ENCODE measurements around the gene UNC79.
A peak's percentile ranks its signal among the peaks of the same experiment; 100 is the strongest.

UNC79 gene

DNA sequence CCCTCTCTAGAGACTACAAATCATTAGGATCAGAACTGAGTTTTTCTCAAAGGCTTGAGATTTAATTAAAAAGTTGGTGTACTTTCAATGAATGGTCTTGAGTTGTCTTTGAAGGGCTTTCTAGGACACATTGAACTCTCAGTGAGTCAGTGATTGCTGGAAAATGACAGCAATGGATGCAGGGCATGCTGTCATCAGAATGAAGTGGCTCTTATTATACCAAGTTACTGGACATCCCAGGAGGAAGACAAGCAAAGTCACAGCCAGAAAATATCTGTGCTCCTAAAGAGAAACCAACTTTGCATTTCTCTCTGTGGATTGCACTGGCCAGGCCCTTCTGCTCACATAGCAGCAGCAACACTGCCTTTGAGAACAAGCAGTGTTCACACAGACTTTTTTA, 244.9 kb downstream of the UNC79 start:
- DNase-seq: no peak

DNA sequence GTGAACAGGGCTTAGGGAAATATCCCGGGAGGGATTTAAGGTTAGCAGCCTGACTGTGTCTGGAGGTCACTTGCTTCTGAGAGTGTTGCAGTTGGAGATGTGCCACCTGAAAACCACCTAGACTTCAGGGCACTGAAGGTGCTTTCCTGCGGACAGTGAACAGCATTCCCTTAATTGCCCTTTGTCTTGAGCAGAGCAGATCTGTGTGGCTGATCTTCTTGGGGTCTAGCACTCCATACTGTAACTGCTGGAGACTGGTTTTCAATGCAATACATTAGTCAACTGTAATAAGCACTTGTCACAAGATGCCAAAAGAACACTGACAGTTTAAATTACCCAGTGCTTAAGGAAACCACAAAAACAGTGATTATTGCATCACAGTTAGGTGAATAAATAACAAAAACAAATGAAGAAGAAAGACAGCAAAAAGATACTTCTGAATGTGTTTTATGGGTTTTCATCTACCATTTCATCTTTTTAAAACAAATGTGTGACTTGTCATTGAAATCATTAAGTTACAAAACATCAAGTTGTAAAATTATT, 245.7 kb downstream of the UNC79 start:
- no peak for DNase-seq

DNA sequence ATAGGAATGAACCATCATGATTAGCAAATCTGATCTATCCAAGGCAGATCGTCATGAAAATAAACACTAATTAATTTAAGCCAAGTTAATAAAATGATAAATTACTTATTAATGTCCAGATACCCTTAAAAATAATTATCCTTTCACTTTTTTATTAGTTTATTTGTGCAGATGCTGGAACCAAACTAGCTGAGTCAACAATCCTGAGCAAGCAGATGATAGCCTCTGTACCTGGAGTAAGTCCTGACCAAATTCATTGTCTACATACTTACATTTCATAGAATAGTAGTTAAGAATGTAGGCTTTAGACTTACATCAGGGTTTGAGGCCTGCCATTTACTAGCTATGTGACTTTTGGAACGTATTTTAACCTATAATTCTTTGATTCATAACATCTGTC, 251.7 kb downstream of the UNC79 start:
- DNase-seq: no peak

DNA sequence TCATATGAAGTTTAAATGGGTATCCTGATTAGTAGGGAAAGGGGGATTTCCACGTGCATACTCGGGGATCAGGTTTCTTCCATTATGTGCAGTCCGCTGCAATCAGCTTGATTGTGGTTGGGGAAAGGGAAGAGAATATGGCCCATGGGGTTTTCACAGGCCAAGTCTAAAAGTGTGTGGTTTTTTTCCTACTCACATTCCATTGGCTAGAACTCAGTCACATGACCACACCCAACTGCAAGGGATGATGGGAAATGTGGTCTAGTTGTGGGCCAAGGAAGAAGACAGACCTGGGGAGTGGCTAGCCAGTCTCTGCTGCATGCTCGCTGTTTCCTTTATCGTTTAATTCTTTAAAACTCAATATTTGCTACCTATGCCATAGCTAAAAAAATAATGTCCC, 252.5 kb downstream of the UNC79 start:
- DNase-seq: peak; percentile 96

DNA sequence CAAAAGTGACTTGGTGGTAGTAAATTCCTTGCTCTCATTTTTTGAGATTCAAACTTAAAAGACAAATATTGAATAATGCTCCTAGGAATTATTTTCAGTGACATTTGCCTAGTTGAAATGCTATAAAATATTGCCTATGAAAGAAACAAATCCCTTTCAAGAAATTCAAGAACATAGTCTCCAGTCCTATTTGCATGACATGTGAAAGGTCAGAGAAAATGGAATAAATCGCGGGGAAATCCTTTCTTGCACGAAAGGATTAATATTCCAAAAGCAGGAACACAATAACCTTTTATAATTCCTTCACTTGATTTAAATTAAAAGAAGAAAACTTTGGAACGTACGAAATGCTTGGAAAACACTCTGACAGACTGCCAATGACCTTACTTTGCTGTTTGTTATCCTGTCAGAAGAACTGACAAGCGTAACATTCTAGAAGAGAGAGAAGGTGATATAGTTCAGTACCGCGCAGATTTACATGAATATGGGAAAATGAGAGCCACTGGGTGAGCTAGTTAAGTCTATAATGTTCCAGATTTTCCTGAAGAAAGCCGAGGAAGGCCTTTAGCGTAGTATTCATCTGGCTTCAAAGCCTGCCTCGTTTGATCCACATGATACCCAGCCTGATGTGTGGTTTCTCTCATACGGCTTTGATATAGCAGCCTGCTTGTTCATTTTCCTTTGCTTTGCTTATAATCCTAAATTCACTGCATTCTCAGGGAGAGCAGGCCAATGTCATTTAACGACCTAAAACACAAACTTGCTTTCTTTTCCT, 254.6 kb downstream of the UNC79 start:
- DNase-seq: no peak

DNA sequence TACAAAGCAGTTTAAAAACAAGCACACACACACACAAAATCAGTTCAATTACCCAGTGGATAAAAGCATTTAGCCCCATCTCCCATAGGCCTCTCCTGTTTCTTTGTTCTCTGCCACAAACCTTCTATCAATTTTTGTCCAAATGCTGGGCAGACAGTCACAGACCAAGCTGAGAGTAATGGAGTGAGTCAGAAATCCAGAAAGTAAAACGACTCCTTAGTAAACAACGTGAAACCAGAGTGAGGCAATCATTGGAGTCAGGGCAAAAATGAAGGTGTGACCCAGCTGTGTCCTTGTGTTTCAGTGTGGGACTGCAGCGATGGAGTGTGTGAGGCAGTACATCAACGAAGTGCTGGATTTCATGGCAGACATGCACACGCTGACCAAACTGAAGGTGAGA, 255.5 kb downstream of the UNC79 start:
- no peak for DNase-seq

DNA sequence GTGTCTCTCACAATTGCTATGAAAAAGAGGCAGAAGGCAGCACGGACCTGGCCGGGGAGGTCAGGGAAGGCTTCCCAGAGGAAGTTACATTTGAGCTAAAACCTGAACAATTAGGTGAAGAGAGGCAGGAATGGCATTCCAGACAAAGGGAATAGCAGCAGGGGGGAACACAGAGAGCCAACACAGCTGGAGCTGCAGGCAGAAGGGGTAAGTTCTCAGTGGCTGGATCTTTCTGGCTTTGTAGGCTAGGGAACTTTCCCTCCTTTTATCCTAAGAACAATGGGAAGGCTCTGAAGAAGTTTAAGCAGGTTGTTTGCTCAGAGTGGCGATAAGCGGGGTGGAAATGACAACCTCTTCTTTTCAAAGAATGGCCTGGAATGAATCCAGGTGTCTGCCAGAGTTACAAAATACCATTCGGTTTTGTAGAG, 257.5 kb downstream of the UNC79 start:
- DNase-seq: no peak

DNA sequence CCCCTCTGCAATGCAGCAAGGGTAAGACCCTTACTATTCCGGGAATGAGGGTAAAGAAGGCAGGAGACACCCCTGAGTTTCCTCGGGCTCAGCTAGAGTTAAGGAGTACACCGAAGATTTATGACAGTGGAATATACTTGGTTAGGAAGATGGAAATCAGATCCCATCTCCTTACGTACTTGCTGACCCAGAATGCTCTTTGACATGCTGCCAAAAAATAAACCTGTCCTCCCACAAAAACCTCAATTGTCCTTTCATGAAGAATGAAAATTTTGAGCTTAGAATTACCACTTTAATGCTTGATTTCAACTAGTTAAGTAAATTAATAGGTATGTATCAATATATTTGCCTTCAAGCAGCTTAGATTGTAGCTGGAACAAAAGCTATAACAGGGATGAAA, 258.1 kb downstream of the UNC79 start:
- DNase-seq: no peak

DNA sequence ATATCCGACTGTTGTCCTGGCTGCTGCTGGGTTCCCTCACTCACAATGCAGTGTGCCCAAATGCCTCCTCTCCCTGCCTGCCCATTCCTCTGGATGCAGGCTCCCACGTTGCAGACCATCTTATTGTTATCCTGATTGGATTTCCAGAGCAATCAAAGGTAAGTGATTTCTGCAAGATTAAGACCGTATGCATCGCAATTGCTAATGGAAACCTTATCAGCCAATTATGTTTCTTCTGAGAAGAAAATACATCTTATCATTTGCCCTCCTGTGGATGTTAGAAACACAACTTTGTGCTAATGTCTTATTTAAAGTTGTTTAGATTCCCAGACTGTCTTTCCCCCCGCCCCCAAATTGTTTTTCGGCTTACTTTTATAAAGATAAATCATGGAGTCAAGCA, 259.4 kb downstream of the UNC79 start:
- no peak for DNase-seq

DNA sequence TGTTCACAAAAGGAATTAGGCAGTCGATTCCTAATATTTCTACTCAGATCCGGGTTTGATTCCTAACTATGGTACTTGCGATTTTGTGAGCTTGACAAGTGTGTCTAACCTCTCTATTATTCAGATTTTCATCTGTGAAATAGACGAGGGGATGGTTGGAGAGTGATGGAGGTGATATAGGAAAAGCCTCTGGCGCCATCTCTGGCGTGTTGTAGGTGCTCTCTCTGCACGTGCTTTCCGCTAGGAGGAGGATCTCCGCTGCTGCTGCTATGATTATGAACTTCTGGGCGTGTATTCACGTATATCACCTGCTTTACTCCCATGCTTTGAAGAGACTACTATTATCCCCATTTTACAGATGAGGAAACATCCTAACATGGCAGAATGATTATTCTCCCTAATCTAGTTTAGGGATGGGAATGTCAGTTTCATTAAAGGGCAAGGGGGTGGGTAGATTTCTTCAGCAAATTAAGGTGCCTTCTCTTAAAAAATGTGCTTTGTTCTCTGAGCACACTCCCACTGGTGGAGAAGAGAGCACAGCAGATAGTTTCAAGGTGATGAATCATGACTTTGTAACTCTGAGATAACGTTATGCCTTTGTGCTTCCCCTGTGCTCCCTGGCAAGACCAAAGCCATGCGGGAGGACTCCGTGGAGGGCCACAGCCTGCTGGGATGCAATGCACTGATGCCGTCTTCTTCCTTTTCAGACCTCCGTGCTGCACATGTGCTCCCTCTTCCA, 260.5 kb downstream of the UNC79 start:
- DNase-seq: no peak

DNA sequence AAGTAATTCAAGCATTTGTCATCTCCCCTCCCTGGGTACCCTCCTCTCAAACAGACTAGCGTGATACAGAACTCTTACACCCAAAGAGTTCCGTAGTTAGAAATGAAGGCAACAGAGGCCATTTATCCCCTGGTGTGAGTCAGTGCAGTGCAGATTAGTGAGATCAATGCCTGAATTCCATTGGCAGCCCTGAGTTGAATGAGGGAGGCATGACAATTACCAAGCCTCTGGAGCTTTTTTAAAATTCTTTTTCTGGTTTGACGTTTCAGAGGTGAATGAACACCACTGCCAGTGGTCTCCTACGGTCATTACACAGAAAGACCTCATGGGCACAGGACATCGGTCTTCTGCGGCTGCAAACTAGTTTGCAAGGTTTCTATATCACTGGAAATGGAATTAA, 263.2 kb downstream of the UNC79 start:
- DNase-seq: no peak

DNA sequence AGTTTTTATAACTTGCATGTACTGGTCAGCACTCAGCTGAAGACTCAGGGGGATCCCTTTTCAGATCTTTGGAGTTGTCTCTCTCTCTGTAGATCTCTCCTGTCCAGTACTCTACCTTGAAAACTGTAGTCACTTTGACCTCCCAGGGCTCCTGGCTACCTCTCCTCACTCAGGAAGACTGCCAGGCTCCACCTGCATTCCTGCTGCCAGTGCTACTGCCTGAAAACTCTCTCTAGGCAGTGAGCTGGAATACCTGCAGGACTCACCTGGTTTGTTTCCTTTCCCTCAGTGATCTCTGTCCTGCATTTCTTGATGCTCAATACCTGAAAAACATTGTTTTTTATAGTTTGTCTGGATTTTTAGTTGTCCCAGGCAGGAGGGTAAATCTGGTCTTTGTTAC, 270.2 kb downstream of the UNC79 start:
- no peak for DNase-seq

DNA sequence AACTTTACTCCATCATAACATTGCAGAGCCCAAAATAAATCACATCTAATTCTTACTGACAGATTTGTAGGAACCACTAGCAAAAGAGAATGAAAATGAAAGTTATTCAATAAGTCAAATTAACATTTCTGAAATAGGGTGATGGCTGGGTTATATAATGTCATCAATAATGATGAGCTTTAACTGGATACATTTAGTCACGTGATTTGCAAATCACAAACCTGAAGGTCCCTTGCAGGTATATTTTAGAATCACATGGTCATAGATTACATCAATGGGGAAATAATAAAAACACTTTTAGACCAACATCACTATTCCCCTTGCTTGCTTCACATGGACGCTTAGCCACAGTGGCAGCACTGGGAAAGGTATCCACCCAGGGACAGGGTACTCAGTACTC, 270.8 kb downstream of the UNC79 start:
- DNase-seq: no peak

DNA sequence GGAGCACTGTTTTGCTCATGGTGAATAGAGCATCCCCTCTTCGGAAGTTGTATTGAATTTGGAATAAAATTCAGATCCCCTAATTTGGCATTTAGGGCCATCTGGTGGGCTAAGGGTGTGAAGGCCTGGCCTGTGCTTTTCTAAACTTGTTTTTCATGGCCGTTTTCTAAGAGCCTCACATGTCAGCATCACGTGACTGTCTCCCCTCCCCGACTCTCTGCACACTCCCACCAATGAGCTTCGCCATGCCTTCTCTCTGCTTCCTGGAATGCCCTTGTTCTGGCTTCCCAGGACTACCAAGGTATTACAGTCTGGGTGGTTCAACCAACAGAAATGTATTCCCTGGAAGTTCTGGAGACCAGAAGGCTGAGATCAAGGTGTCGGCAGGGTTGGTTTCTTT, 272.2 kb downstream of the UNC79 start:
- DNase-seq: no peak

DNA sequence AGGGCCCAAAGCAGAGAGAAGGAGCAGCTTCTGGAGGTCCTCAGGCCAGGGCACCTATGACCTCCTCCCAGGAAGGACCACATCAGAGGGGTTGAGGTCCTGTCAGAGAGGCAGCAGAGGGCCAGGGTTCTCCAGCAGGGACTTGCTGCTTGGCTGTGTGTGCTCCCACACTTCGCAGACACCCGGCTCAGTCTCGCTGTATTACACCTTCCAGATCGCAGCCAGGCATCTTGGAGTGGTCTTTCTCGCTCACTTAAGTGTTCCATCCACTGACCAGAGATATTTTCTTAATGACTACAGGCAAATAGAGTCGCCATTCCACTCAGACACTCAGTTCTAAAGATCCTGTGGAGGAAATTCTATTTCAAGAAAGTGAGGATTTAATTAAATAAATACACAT, 273.2 kb downstream of the UNC79 start:
- DNase-seq: no peak

DNA sequence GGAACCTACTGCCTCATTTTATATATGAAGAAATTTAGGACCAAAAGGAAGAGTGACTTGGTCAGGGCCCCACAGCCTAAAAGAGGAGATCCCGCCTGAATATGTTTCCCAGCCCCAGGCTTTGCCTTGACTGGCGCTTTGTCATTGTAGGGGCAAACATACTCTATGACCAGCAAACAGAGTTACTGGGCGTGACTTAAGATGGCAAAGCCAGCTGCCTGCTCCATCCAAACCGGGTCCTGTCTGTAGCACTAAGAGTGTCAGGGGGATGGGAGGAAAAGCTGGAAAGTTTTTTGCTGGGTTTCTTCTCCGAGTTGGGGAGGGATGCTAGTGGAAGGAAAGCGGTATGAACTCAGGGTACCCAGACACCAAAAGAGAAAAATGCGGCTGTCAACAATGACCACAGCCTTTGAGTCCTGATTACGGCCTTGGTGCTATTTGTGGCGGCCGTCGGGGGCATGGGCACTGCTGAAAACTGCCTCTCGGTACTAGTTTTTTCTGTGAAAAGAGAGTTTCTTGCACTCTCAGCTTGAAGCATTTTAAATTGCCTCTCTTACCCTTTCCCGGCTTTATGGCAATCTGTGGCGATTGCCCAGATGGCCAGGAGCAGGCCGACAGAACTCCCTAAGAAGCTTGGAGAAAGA, 274.9 kb downstream of the UNC79 start:
- no peak for DNase-seq

DNA sequence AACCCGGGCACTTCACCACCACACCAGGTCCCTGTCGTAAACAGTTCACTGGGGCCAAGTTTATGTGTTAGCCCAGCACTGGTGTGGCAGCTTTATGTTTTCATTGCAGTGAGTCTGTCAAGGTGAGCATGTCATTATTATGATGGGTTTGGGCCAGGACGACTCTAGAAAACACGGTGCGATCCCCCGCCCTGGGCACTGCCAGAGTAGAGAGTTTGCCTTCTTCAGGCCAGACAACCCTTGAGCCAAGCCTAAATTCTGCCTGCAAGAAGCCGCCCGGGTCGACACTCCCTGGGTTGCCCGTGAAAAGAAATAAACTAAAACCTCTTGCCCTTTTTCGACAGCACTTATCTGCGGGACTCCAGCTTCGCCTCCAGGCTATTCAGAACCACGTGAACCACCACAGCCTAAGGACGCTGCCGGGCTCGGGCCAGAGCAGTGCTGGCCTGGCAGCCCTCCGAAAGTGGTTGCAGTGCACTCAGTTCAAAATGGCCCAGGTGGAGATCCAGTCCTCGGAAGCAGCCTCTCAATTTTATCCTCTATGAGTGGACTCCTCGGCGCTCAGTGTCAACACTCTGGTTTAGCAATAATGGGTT, 275.7 kb downstream of the UNC79 start:
- no peak for DNase-seq

DNA sequence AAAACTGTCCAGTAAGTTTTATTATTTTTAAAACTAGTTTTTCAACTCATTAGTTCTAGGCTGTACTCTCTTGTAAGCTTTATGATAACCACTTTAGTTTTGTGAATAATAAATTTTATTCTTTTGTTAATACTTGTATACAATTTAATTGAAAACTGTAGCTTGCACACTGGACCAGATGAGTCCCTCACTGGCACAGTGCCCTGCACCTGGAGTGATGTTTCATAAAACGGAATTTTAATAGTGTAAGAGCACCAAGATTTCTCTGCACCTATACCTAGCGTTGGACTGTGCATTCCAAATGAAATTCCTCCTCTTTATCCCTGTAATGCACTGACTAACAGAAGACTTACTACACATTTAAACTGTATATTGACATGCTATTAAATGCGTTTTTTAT, 276.7 kb downstream of the UNC79 start:
- no peak for DNase-seq

DNA sequence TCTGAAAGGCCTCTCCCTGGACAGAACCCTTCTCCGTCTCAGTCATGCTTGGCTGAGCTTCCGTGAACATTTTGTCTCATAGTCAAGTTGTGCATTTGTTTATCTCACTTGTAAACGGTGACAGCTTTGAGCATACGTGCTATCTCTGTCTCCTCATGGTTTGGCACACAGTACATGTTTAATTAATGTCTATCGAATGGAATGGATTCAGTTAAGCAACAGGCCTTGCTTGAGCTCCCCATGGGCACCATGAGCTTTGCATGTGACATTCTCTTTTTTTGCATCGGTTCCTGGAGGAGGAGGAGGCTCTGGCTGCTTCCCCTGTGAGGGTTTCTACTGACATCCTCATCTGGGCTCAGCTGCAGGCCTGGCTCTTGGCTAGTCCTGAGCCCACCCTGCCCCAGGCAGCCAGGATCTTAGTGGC, 277.6 kb downstream of the UNC79 start:
- DNase-seq: no peak

DNA sequence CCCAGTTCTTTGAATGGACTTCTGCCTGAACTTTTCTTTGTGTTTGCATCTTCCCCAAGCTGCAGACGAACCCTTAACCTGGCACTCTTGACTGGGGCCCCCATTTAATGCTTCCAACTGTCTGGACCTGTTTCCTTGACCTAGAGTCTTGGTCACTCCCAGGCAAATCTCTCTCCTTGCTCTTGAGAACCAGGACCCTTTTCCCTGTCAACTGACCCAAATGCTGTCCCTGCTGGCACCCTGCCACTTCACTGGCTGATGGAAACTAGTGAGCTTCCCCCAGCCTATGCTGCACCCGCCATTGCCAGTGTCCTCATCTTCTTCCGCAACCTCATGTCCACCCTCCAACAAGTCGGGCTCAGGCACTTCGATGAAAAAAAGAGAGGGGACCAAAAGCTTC, 278.1 kb downstream of the UNC79 start:
- DNase-seq: no peak

DNA sequence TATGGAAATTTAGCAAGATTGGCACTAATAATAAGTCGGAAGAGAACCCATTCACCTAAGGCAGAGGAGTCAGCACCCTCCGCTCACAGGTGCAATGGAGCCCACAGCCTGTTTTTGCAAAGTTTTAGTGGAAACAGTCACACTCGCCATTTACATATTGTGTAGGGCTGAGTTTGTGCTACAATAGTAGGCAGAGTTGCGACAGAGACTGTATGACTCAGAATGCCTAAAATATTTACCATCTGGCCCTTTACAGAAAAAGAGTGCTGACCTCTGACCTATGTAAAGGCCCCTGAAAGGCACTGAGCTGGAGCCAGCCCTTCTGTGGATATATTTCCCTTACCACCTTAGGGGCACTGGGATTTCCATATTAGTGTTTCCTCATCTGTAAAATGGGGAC, 278.5 kb downstream of the UNC79 start:
- no peak for DNase-seq

DNA sequence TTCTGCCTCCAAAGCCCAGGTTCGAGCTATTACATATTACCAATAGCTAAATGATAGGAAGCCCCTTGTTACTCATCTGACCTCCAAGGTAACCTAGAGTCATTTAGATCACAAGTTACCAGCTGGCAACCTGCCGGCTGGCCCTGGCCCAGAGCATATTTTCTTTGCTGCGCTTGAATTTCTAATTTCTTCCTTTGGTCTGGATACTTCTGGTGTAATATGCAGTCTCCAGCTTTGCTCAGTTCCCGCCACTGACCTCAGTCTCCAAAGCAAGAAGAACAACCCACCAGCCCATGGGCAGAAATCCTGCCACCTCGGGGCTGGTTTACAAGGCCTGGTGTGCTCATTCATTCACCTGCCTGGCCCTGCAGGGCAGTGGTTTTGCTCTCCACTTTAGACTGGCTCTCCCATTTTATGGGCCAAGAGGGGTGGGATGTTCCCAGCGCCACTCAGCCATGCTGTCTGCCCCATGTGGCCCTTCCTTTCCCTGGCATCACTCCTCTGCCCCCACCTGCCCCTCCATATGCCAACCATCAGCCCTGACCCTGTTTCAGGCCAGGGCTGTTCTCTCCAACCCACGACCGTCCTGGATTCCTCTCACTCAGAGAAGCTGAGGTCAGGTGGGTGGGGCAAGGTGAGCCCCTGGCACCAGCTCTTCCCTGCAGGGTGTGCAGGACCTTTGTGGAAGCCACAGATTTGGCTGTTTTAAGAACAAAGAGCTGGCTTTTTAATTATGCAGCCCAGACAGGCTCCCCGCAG, 281.5 kb downstream of the UNC79 start:
- DNase-seq: no peak

Measured in NCI-H2171 (cell line).